ENCODE results near the gene GPR150.

GPR150 gene

GRCh38 chr5:95583992-95584391, 35.9 kb upstream of the GPR150 start:
- no peak overlapping the region for H3K4me3 ChIP-seq (ENCODE audit: low read depth, low read length)
- no peaks in the 10 kb centered on the region for H3K4me1 ChIP-seq (ENCODE audit: control insufficient read depth, insufficient read depth, low read length)
- TF ChIP-seq ZBTB21 (tag by site-specific recombination; IDR thresholded peaks at IDR 0.05) = no peak
- no peak for TF ChIP-seq ZXDB (tag by site-specific recombination; IDR thresholded peaks at IDR 0.05)
- TF ChIP-seq ZNF571 (tag by site-specific recombination; IDR thresholded peaks at IDR 0.05) = no peak
- no peak for TF ChIP-seq ZNF776 (tag by site-specific recombination; IDR thresholded peaks at IDR 0.05; ENCODE audit: borderline replicate concordance)
- no peak for TF ChIP-seq ZNF19 (tag by site-specific recombination; IDR thresholded peaks at IDR 0.05; ENCODE audit: low read depth)
- no peak for TF ChIP-seq ZNF239 (tag by site-specific recombination; IDR thresholded peaks at IDR 0.05)
- TF ChIP-seq KLF9 (tag by site-specific recombination; IDR thresholded peaks at IDR 0.05; ENCODE audit: low read depth) = no peak
- no peak for TF ChIP-seq ZNF223 (tag by site-specific recombination; IDR thresholded peaks at IDR 0.05)
- no peak for TF ChIP-seq ZNF398 (tag by site-specific recombination; IDR thresholded peaks at IDR 0.05)
- TF ChIP-seq PBX3 (CRISPR knock-in tag; IDR thresholded peaks at IDR 0.05) = no peak
- TF ChIP-seq PRDM4 (tag by site-specific recombination; IDR thresholded peaks at IDR 0.05) = no peak
- TF ChIP-seq PRDM1 (tag by site-specific recombination; IDR thresholded peaks at IDR 0.05) = no peak
- TF ChIP-seq ZFP69B (tag by site-specific recombination; IDR thresholded peaks at IDR 0.05) = no peak
- TF ChIP-seq ATF2 (tag by site-specific recombination; IDR thresholded peaks at IDR 0.05; ENCODE audit: low read depth) = no peak
- CTCF ChIA-PET = no interaction called here
- no peak overlapping the region for H3K27ac ChIP-seq (ENCODE audit: extremely low read depth, low read depth, low read length)
- no peaks in the 10 kb centered on the region for H3K9me3 ChIP-seq (ENCODE audit: control insufficient read depth, insufficient read depth, low read depth, low read length)
- POLR2A ChIA-PET = no interaction called here
- peaks cover 0 to 3% of the 10 kb centered on the region in 2 experiments; a peak in 1 of 3 replicates for H3K36me3 ChIP-seq (ENCODE audit: control insufficient read depth in 2 of 2, insufficient read depth in 1 of 2, low read length in 2 of 2)

- H3K4me1 ChIP-seq (ENCODE audit: control insufficient read depth, insufficient read depth, low read length) = no peaks in the 10 kb centered on the region
- no peaks in the 10 kb centered on the region for H3K9me3 ChIP-seq (ENCODE audit: control insufficient read depth, insufficient read depth, low read depth, low read length)
- TF ChIP-seq HIC1 (tag by site-specific recombination; IDR thresholded peaks at IDR 0.05) (no peak), ZNF501 (tag by site-specific recombination; IDR thresholded peaks at IDR 0.05) (no peak), ZNF843 (tag by site-specific recombination; IDR thresholded peaks at IDR 0.05) (no peak), ZNF121 (tag by site-specific recombination; IDR thresholded peaks at IDR 0.05) (no peak), ZFP3 (tag by site-specific recombination; IDR thresholded peaks at IDR 0.05; ENCODE audit: low read depth) (no peak), ZNF324 (tag by site-specific recombination; IDR thresholded peaks at IDR 0.05) (no peak)
- H3K4me3 ChIP-seq (ENCODE audit: low read depth, low read length) = no peak overlapping the region
- ChIA-PET POLR2A (no interaction called here), CTCF (no interaction called here)
- H3K27ac ChIP-seq (ENCODE audit: extremely low read depth, low read depth, low read length) = no peak overlapping the region
- peaks cover 0 to 4% of the 10 kb centered on the region in 2 experiments; a peak in 1 of 3 replicates for H3K36me3 ChIP-seq (ENCODE audit: control insufficient read depth in 2 of 2, insufficient read depth in 1 of 2, low read length in 2 of 2)
These were observed 29.0 kb upstream of the GPR150 start for GRCh38 chr5:95590880-95591279.

All from HEK293 (cell line).